OCI-LY1 (cell line): Measurements from ENCODE around the gene TNFSF4.

Source experiments
- H2AFZ ChIP-seq: fragments of 200-600 bp; sonication (generic), shearing (Covaris generic); 2 replicates; pipeline ENCODE4 v1.6.0; 2014; ENCODE audit warnings: antibody characterized with exemption, mild to moderate bottlenecking, low read length
- H3F3A ChIP-seq: fragments of 200-600 bp; sonication (generic), shearing (Covaris generic); 2 replicates; pipeline ENCODE4 v1.6.0; 2014; ENCODE audit warnings: mild to moderate bottlenecking, antibody characterized with exemption, low read length, moderate library complexity; ENCODE audit not compliant: insufficient read depth
- H3K27ac ChIP-seq: fragments of 200-600 bp; sonication (generic); 2 replicates; pipeline ENCODE4 v1.5.1; 2014; ENCODE audit warnings: low read length, mixed run types, mild to moderate bottlenecking, low read depth; ENCODE audit not compliant: poor library complexity, severe bottlenecking
- H3K27me3 ChIP-seq: fragments of 200-600 bp; sonication (generic); 2 replicates; pipeline ENCODE4 v1.6.0; 2014; ENCODE audit warnings: antibody characterized with exemption, mild to moderate bottlenecking, low read length, moderate library complexity; ENCODE audit not compliant: insufficient read depth
- H3K36me3 ChIP-seq: fragments of 200-600 bp; sonication (generic); 2 replicates; pipeline ENCODE4 v1.6.1; 2014; ENCODE audit warnings: mild to moderate bottlenecking, antibody characterized with exemption, low read length, moderate library complexity, mixed read lengths; ENCODE audit not compliant: insufficient read depth
- H3K4me1 ChIP-seq: fragments of 200-600 bp; sonication (generic); 2 replicates; pipeline ENCODE4 v1.5.1; 2014; ENCODE audit warnings: mild to moderate bottlenecking, low read length, moderate library complexity; ENCODE audit not compliant: insufficient read depth, severe bottlenecking
- H3K4me2 ChIP-seq: fragments of 200-600 bp; sonication (generic), shearing (Covaris generic); 2 replicates; pipeline ENCODE4 v1.6.1; 2014; ENCODE audit warnings: low read length
- H3K4me3 ChIP-seq: fragments of 200-600 bp; sonication (generic); 2 replicates; pipeline ENCODE4 v1.5.1; 2014; ENCODE audit warnings: low read length, low read depth, mild to moderate bottlenecking, mixed read lengths; ENCODE audit not compliant: poor library complexity, severe bottlenecking
- H3K79me2 ChIP-seq: fragments of 200-600 bp; shearing (Covaris generic); 2 replicates; pipeline ENCODE4 v1.6.1; 2016; ENCODE audit warnings: mixed run types, low read length, mixed read lengths; ENCODE audit not compliant: insufficient read depth
- H3K9ac ChIP-seq: fragments of 200-600 bp; sonication (generic), shearing (Covaris generic); 2 replicates; pipeline ENCODE4 v1.6.1; 2014; ENCODE audit warnings: mild to moderate bottlenecking, low read length, mixed read lengths
- H3K9me2 ChIP-seq: fragments of 200-600 bp; sonication (generic), shearing (Covaris generic); 2 replicates; pipeline ENCODE4 v1.6.1; 2014; ENCODE audit warnings: low read depth, mild to moderate bottlenecking, low read length, mixed read lengths
- H3K9me3 ChIP-seq: fragments of 200-600 bp; shearing (Covaris generic); 2 replicates; pipeline ENCODE4 v1.6.1; 2014; ENCODE audit warnings: low read length, mixed read lengths
- H4K20me1 ChIP-seq: fragments of 200-600 bp; sonication (generic), shearing (Covaris generic); 2 replicates; pipeline ENCODE4 v1.6.0; 2016; ENCODE audit warnings: mild to moderate bottlenecking, low read length; ENCODE audit not compliant: insufficient read depth
- CTCF ChIP-seq: fragments of 200-600 bp; sonication (generic), shearing (Covaris generic); IDR thresholded peaks from 2 replicates; pipeline ENCODE4 v1.5.1; 2017; ENCODE audit warnings: mild to moderate bottlenecking, antibody characterized with exemption, low read length, moderate library complexity, mixed read lengths
- EZH2 ChIP-seq: fragments of 200-600 bp; sonication (generic), shearing (Covaris generic); IDR thresholded peaks from 2 replicates; pipeline ENCODE4 v1.8.0; 2017; ENCODE audit warnings: borderline replicate concordance, mixed run types, mild to moderate bottlenecking, antibody characterized with exemption, low read length, moderate library complexity, mixed read lengths

Gene TNFSF4

GRCh38 chr1:173171152-173171551 is 36.0 kb downstream of the TNFSF4 start:
- H3K27ac ChIP-seq: no peak overlapping the region
- H3K27me3 ChIP-seq: no peaks in the 10 kb centered on the region
- no peaks in the 10 kb centered on the region for H3K4me1 ChIP-seq
- H3K9me2 ChIP-seq: no peaks in the 10 kb centered on the region
- no peaks in the 10 kb centered on the region for H4K20me1 ChIP-seq
- no peak overlapping the region for H2AFZ ChIP-seq
- H3K4me3 ChIP-seq: no peak overlapping the region
- H3F3A ChIP-seq: no peaks in the 10 kb centered on the region
- no peak for TF ChIP-seq CTCF
- no peak for TF ChIP-seq EZH2
- no peaks in the 10 kb centered on the region for H3K79me2 ChIP-seq
- no peaks in the 10 kb centered on the region for H3K9me3 ChIP-seq
- no peak overlapping the region for H3K9ac ChIP-seq
- H3K36me3 ChIP-seq: no peaks in the 10 kb centered on the region
- H3K4me2 ChIP-seq: no peak overlapping the region

- Histone ChIP-seq H3K79me2 (no peaks in the 10 kb centered on the region), H3K4me3 (no peak overlapping the region), H3K4me1 (no peaks in the 10 kb centered on the region), H3K4me2 (no peak overlapping the region), H2AFZ (no peak overlapping the region), H3K9me3 (no peaks in the 10 kb centered on the region), H3K9ac (no peak overlapping the region), H3K27ac (no peak overlapping the region), H3K9me2 (no peaks in the 10 kb centered on the region), H3K36me3 (no peaks in the 10 kb centered on the region), H3K27me3 (no peaks in the 10 kb centered on the region), H3F3A (no peaks in the 10 kb centered on the region), H4K20me1 (no peaks in the 10 kb centered on the region)
- no peak for TF ChIP-seq CTCF
- TF ChIP-seq EZH2: no peak
Measured at GRCh38 chr1:173168941-173169340, 38.2 kb downstream of the TNFSF4 start.

GRCh38 chr1:173164686-173165085 is 42.4 kb downstream of the TNFSF4 start:
- H3F3A ChIP-seq: no peaks in the 10 kb centered on the region
- H3K4me2 ChIP-seq: no peak overlapping the region
- no peaks in the 10 kb centered on the region for H3K9me3 ChIP-seq
- no peaks in the 10 kb centered on the region for H3K4me1 ChIP-seq
- H3K9ac ChIP-seq: no peak overlapping the region
- H3K27ac ChIP-seq: no peak overlapping the region
- H3K36me3 ChIP-seq: no peaks in the 10 kb centered on the region
- no peaks in the 10 kb centered on the region for H3K79me2 ChIP-seq
- H3K4me3 ChIP-seq: no peak overlapping the region
- TF ChIP-seq CTCF (no peak), EZH2 (no peak)
- no peaks in the 10 kb centered on the region for H3K9me2 ChIP-seq
- H3K27me3 ChIP-seq: no peaks in the 10 kb centered on the region
- H4K20me1 ChIP-seq: no peaks in the 10 kb centered on the region
- no peak overlapping the region for H2AFZ ChIP-seq
